Measurements from ENCODE around the gene HYAL2. TPM values are rescaled to one million over a fixed set of nuclear protein-coding genes. Genes with fewer than 3 reads are reported as not detected.

The HYAL2 gene
- total and polyA plus RNA-seq, 9 of the 15 experiments (the other 6 are each of a cell fraction or from before 2014, with no cell fraction given): 0.36 to 22.7 (median 11.4) TPM; not detected in 1

DNA sequence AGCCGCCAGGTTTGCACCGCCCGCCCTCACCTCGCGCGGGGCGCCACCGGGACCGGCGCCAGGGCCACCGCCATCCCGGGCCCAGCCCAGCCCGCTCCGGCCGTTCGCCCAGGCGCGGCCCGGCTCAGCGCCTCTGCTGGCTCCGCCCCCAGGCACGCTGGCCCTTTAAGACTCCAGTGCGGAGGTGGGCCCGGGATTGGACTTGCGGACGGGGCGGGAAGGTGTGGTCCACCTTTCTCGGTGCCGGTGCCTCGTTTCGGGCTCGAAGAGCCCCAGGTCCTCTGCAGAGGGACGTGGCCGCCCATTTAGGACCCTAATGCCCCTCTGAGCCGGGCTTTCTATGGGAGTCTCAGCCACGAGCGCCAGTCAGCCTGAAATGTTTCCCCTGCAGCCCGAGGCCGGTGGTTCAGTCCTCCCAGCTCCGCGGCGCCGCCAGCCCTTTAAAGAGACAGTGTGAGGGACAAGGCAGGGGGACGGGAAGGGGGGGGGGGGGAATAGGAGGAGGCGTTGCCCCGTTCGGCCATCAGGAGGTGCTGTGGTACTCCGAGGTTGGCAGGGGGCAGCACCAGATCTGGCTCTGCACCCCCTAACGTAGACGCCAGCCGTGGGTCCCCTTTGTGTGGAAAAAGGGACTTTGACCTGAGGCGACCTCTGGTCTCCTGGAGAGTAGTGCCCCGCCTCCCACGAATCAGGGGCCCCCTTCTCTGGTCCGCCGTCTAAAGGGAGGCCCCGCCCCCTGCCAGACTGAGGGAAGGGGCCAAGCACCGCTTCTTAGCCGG is 1.0 kb downstream of the HYAL2 start (continued):
- TF ChIP-seq, protein P1, sequence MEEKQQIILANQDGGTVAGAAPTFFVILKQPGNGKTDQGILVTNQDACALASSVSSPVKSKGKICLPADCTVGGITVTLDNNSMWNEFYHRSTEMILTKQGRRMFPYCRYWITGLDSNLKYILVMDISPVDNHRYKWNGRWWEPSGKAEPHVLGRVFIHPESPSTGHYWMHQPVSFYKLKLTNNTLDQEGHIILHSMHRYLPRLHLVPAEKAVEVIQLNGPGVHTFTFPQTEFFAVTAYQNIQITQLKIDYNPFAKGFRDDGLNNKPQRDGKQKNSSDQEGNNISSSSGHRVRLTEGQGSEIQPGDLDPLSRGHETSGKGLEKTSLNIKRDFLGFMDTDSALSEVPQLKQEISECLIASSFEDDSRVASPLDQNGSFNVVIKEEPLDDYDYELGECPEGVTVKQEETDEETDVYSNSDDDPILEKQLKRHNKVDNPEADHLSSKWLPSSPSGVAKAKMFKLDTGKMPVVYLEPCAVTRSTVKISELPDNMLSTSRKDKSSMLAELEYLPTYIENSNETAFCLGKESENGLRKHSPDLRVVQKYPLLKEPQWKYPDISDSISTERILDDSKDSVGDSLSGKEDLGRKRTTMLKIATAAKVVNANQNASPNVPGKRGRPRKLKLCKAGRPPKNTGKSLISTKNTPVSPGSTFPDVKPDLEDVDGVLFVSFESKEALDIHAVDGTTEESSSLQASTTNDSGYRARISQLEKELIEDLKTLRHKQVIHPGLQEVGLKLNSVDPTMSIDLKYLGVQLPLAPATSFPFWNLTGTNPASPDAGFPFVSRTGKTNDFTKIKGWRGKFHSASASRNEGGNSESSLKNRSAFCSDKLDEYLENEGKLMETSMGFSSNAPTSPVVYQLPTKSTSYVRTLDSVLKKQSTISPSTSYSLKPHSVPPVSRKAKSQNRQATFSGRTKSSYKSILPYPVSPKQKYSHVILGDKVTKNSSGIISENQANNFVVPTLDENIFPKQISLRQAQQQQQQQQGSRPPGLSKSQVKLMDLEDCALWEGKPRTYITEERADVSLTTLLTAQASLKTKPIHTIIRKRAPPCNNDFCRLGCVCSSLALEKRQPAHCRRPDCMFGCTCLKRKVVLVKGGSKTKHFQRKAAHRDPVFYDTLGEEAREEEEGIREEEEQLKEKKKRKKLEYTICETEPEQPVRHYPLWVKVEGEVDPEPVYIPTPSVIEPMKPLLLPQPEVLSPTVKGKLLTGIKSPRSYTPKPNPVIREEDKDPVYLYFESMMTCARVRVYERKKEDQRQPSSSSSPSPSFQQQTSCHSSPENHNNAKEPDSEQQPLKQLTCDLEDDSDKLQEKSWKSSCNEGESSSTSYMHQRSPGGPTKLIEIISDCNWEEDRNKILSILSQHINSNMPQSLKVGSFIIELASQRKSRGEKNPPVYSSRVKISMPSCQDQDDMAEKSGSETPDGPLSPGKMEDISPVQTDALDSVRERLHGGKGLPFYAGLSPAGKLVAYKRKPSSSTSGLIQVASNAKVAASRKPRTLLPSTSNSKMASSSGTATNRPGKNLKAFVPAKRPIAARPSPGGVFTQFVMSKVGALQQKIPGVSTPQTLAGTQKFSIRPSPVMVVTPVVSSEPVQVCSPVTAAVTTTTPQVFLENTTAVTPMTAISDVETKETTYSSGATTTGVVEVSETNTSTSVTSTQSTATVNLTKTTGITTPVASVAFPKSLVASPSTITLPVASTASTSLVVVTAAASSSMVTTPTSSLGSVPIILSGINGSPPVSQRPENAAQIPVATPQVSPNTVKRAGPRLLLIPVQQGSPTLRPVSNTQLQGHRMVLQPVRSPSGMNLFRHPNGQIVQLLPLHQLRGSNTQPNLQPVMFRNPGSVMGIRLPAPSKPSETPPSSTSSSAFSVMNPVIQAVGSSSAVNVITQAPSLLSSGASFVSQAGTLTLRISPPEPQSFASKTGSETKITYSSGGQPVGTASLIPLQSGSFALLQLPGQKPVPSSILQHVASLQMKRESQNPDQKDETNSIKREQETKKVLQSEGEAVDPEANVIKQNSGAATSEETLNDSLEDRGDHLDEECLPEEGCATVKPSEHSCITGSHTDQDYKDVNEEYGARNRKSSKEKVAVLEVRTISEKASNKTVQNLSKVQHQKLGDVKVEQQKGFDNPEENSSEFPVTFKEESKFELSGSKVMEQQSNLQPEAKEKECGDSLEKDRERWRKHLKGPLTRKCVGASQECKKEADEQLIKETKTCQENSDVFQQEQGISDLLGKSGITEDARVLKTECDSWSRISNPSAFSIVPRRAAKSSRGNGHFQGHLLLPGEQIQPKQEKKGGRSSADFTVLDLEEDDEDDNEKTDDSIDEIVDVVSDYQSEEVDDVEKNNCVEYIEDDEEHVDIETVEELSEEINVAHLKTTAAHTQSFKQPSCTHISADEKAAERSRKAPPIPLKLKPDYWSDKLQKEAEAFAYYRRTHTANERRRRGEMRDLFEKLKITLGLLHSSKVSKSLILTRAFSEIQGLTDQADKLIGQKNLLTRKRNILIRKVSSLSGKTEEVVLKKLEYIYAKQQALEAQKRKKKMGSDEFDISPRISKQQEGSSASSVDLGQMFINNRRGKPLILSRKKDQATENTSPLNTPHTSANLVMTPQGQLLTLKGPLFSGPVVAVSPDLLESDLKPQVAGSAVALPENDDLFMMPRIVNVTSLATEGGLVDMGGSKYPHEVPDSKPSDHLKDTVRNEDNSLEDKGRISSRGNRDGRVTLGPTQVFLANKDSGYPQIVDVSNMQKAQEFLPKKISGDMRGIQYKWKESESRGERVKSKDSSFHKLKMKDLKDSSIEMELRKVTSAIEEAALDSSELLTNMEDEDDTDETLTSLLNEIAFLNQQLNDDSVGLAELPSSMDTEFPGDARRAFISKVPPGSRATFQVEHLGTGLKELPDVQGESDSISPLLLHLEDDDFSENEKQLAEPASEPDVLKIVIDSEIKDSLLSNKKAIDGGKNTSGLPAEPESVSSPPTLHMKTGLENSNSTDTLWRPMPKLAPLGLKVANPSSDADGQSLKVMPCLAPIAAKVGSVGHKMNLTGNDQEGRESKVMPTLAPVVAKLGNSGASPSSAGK (IDR thresholded peaks at IDR 0.05): no peak
- TF ChIP-seq ZFX (CRISPR knock-in tag; IDR thresholded peaks at IDR 0.05) (peak; percentile 70; the same call in 1 of the 2 replicates), NUFIP1 (IDR thresholded peaks at IDR 0.05; ENCODE audit: partially characterized antibody) (peak; percentile 73), SAP30 (IDR thresholded peaks at IDR 0.05; ENCODE audit: borderline replicate concordance, insufficient read depth, low read depth, low read length, poor library complexity, severe bottlenecking) (peak; percentile 77), STAT6 (CRISPR knock-in tag; IDR thresholded peaks at IDR 0.05) (no peak), NRF1 (conservative IDR thresholded peaks at IDR 0.05 in 1 of 2, IDR thresholded peaks at IDR 0.05 in 1 of 2) (peak; percentile 45 to 46; a peak in 2 of 4 replicates)
- TF ChIP-seq, protein P2, sequence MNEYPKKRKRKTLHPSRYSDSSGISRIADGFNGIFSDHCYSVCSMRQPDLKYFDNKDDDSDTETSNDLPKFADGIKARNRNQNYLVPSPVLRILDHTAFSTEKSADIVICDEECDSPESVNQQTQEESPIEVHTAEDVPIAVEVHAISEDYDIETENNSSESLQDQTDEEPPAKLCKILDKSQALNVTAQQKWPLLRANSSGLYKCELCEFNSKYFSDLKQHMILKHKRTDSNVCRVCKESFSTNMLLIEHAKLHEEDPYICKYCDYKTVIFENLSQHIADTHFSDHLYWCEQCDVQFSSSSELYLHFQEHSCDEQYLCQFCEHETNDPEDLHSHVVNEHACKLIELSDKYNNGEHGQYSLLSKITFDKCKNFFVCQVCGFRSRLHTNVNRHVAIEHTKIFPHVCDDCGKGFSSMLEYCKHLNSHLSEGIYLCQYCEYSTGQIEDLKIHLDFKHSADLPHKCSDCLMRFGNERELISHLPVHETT (CRISPR knock-in tag; conservative IDR thresholded peaks at IDR 0.05 in 1 of 2, IDR thresholded peaks at IDR 0.05 in 1 of 2): peak in 1 of 2 experiments; percentile 61; a peak in 1 of 4 replicates
